GM18507 (cell line): Measurements from ENCODE around the gene CTU2.

ENCODE experiments used
- DNase-seq: peaks from one replicate; pipeline ENCODE4 v3.0.0; 2011; ENCODE audit warnings: low read depth; ENCODE audit not compliant: insufficient read length; ENCODE audit errors: extremely low spot score
- FAIRE-seq: peaks from 2 replicates; lab custom pipeline; 2011; peaks lifted over from hg19 to GRCh38; lab: Jason Lieb, UNC

CTU2 gene

GRCh38 chr16:88754109-88754911, 48.0 kb downstream of the CTU2 start:
- FAIRE-seq: no peak
- no peak for DNase-seq

GRCh38 chr16:88754912-88755744, 48.8 kb downstream of the CTU2 start:
- FAIRE-seq (no peak), DNase-seq (no peak)

- FAIRE-seq (no peak), DNase-seq (no peak)
These were observed 49.6 kb downstream of the CTU2 start for GRCh38 chr16:88755745-88756443.

- DNase-seq (no peak), FAIRE-seq (no peak)
These were observed 52.1 kb downstream of the CTU2 start for GRCh38 chr16:88758227-88758943.

- FAIRE-seq: no peak
- no peak for DNase-seq
These were observed 52.6 kb downstream of the CTU2 start for GRCh38 chr16:88758944-88759244.

- FAIRE-seq (no peak), DNase-seq (no peak)
These were observed 53.1 kb downstream of the CTU2 start for GRCh38 chr16:88759245-88759975.

GRCh38 chr16:88759976-88760350, 53.7 kb downstream of the CTU2 start:
- no peak for FAIRE-seq

GRCh38 chr16:88760424-88761142, 54.3 kb downstream of the CTU2 start:
- no peak for FAIRE-seq
- no peak for DNase-seq

More at GRCh38 chr16:88759976-88760350, 53.7 kb downstream of the CTU2 start:
- DNase-seq: no peak

GRCh38 chr16:88761143-88761534, 54.8 kb downstream of the CTU2 start:
- DNase-seq: no peak
- no peak for FAIRE-seq

GRCh38 chr16:88761830-88762229, 55.5 kb downstream of the CTU2 start:
- DNase-seq (no peak), FAIRE-seq (no peak)

GRCh38 chr16:88762258-88762870, 56.1 kb downstream of the CTU2 start:
- FAIRE-seq: no peak
- no peak for DNase-seq

GRCh38 chr16:88762941-88763340, 56.6 kb downstream of the CTU2 start:
- no peak for DNase-seq
- FAIRE-seq: no peak

- DNase-seq: no peak
These were observed 57.3 kb downstream of the CTU2 start for GRCh38 chr16:88763502-88764053.

GRCh38 chr16:88764080-88764479, 57.8 kb downstream of the CTU2 start:
- FAIRE-seq (no peak), DNase-seq (no peak)

More at GRCh38 chr16:88763502-88764053, 57.3 kb downstream of the CTU2 start:
- FAIRE-seq: no peak

- FAIRE-seq: no peak
- no peak for DNase-seq
These were observed 58.6 kb downstream of the CTU2 start for GRCh38 chr16:88764913-88765349.
